WTC11 (cell line): ENCODE measurements around the gene PA2G4. TPM values are rescaled to one million over a fixed set of nuclear protein-coding genes. Genes with fewer than 3 reads are reported as not detected.

Source experiments
- ATAC-seq: fragments of 200-7000 bp; cut with Tn5 transposase; 2 replicates; pipeline ENCODE4 v1.10.0; 2021; ENCODE audit warnings: mild to moderate bottlenecking, moderate library complexity
- CTCF ChIA-PET: fragments of 300-600 bp; sonication (Branson Sonifier 250); formaldehyde crosslinking; loops from one replicate; lab custom pipeline; 2021; ENCODE audit warnings: antibody characterized with exemption; lab: Charles Lee
- POLR2A ChIA-PET: fragments of 350-600 bp; sonication (Branson Sonifier 250); formaldehyde crosslinking; loops from one replicate; lab custom pipeline; 2021; ENCODE audit warnings: antibody characterized with exemption; lab: Charles Lee
- DNase-seq: peaks from one replicate; pipeline ENCODE4 v3.0.0; 2021; ENCODE audit warnings: low spot score
- H3K27ac Mint-ChIP-seq: 2 replicates; pipeline ENCODE4 v1.8.0; 2021; ENCODE audit warnings: mixed read lengths
- H3K27me3 Mint-ChIP-seq: 2 replicates; pipeline ENCODE4 v1.8.0; 2021; ENCODE audit warnings: low read depth, mild to moderate bottlenecking, moderate library complexity, mixed read lengths
- H3K36me3 Mint-ChIP-seq: 2 replicates; pipeline ENCODE4 v1.8.0; 2021; ENCODE audit warnings: mixed read lengths
- H3K4me1 Mint-ChIP-seq: 2 replicates; pipeline ENCODE4 v1.8.0; 2022; ENCODE audit warnings: mixed read lengths
- H3K4me3 Mint-ChIP-seq: 2 replicates; pipeline ENCODE4 v1.8.0; 2021; ENCODE audit warnings: mild to moderate bottlenecking, moderate library complexity, mixed read lengths
- H3K9me3 Mint-ChIP-seq: 2 replicates; pipeline ENCODE4 v1.8.0; 2021; ENCODE audit warnings: mixed read lengths
- CREM ChIP-seq: sonication (generic); formaldehyde crosslinking; IDR thresholded peaks from 2 replicates; pipeline ENCODE4 v1.8.1; 2022; ENCODE audit warnings: mild to moderate bottlenecking, missing genetic modification reagents, moderate library complexity
- FOXK1 ChIP-seq: sonication (generic); formaldehyde crosslinking; IDR thresholded peaks from 2 replicates; pipeline ENCODE4 v1.8.0; 2022; ENCODE audit warnings: mild to moderate bottlenecking, moderate library complexity, missing genetic modification reagents
- FOXP4 ChIP-seq: sonication (generic); formaldehyde crosslinking; IDR thresholded peaks from 2 replicates; pipeline ENCODE4 v1.8.0; 2022; ENCODE audit warnings: mild to moderate bottlenecking, missing genetic modification reagents
- GABPB1 ChIP-seq: sonication (generic); formaldehyde crosslinking; IDR thresholded peaks from 2 replicates; pipeline ENCODE4 v1.8.1; 2023; ENCODE audit warnings: mild to moderate bottlenecking, missing genetic modification reagents
- MYBL2 ChIP-seq: sonication (generic); formaldehyde crosslinking; IDR thresholded peaks from 2 replicates; pipeline ENCODE4 v1.8.1; 2023; ENCODE audit warnings: mild to moderate bottlenecking, moderate library complexity, missing genetic modification reagents
- NFATC4 ChIP-seq: fragments of 250-450 bp; sonication (Bioruptor Pico); IDR thresholded peaks from 2 replicates; pipeline ENCODE4 v1.9.0; 2021; ENCODE audit warnings: mild to moderate bottlenecking
- OVOL2 ChIP-seq: fragments of 250-450 bp; sonication (Bioruptor Pico); IDR thresholded peaks from 2 replicates; pipeline ENCODE4 v1.9.0; 2021; ENCODE audit warnings: mild to moderate bottlenecking, borderline replicate concordance
- SMAD3 ChIP-seq: sonication (generic); formaldehyde crosslinking; IDR thresholded peaks from 2 replicates; pipeline ENCODE4 v1.8.0; 2022; ENCODE audit warnings: missing genetic modification reagents, mild to moderate bottlenecking, borderline replicate concordance
- SP1 ChIP-seq: sonication (generic); formaldehyde crosslinking; conservative IDR thresholded peaks from 2 replicates; pipeline ENCODE4 v1.8.1; 2022; ENCODE audit warnings: missing genetic modification reagents
- TEAD4 ChIP-seq: sonication (generic); formaldehyde crosslinking; IDR thresholded peaks from 2 replicates; pipeline ENCODE4 v1.8.0; 2022; ENCODE audit warnings: mild to moderate bottlenecking, missing genetic modification reagents
- TP53 ChIP-seq: sonication (generic); formaldehyde crosslinking; IDR thresholded peaks from 2 replicates; pipeline ENCODE4 v1.8.1; 2023; ENCODE audit warnings: mild to moderate bottlenecking, missing genetic modification reagents
- ZNF121 ChIP-seq: sonication (generic); formaldehyde crosslinking; IDR thresholded peaks from 2 replicates; pipeline ENCODE4 v1.8.0; 2023; ENCODE audit warnings: missing genetic modification reagents
- total RNA-seq: library from RNA; stranded (reverse); gene quantifications from 3 replicates; pipeline ENCODE4 v1.2.3, GENCODE V29; 2021
- TF ChIP-seq, protein P1 (sequence below): fragments of 200-600 bp; IDR thresholded peaks from 2 replicates; pipeline ENCODE4 v1.8.0; 2022; ENCODE audit warnings: antibody characterized with exemption
- TF ChIP-seq, protein P2 (sequence below): sonication (generic); formaldehyde crosslinking; IDR thresholded peaks from 2 replicates; pipeline ENCODE4 v1.8.1; 2023; ENCODE audit warnings: mild to moderate bottlenecking, moderate library complexity, missing genetic modification reagents
- TF ChIP-seq, protein P3 (sequence below): sonication (generic); formaldehyde crosslinking; IDR thresholded peaks from 2 replicates; pipeline ENCODE4 v1.8.0; 2022; ENCODE audit warnings: mild to moderate bottlenecking, missing genetic modification reagents

PA2G4 gene
- total RNA-seq, 1 experiment from 2014 or later: 249 TPM

DNA sequence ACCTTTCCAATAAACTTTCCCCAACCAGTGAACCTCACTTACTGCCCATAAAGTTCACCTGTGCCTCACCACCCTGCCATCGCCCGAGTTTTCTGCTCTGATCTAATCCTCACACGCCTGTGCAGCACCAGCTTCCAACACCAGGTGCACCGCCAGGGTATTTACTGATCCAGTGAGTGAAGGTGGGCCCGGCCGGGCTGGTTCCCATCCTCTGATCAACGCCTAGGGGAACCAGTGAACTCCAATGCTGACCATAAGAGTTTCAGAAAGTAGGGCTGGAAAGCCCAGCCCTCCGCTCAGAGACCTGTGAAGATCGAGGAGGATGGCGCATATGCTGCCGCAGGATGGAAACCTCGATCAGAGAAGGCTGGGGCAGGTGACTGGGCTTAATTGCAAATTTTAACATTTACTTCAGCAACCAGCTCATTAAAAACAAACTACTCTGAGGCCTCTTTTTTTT is 47.3 kb downstream of the PA2G4 start:
- TF ChIP-seq ZNF121 (CRISPR knock-in tag) (no peak), NFATC4 (no peak), TEAD4 (CRISPR knock-in tag) (no peak)
- TF ChIP-seq, protein P1, sequence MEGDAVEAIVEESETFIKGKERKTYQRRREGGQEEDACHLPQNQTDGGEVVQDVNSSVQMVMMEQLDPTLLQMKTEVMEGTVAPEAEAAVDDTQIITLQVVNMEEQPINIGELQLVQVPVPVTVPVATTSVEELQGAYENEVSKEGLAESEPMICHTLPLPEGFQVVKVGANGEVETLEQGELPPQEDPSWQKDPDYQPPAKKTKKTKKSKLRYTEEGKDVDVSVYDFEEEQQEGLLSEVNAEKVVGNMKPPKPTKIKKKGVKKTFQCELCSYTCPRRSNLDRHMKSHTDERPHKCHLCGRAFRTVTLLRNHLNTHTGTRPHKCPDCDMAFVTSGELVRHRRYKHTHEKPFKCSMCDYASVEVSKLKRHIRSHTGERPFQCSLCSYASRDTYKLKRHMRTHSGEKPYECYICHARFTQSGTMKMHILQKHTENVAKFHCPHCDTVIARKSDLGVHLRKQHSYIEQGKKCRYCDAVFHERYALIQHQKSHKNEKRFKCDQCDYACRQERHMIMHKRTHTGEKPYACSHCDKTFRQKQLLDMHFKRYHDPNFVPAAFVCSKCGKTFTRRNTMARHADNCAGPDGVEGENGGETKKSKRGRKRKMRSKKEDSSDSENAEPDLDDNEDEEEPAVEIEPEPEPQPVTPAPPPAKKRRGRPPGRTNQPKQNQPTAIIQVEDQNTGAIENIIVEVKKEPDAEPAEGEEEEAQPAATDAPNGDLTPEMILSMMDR: peak; percentile 22; the same call in 1 of the 2 replicates
- TF ChIP-seq, all 79 proteins: peak for 1
- peaks cover 13% of the 10 kb centered on the region for H3K4me1 Mint-ChIP-seq
- H3K36me3 Mint-ChIP-seq: peaks cover 17% of the 10 kb centered on the region
- no peaks in the 10 kb centered on the region for H3K9me3 Mint-ChIP-seq
- no peaks in the 10 kb centered on the region for H3K27me3 Mint-ChIP-seq
- H3K4me3 Mint-ChIP-seq: peak overlapping the region; percentile 93
- DNase-seq (peak; percentile 72), ATAC-seq (peak; percentile 81)
- ChIA-PET POLR2A (interaction anchor here (0.6 to 1.9 kb wide), 6 partner anchors 10 to 70 kb away, joined by 5 to 15 read pairs (median 6); partner anchors contain the start of genes ESYT1, PA2G4, RNF41 and ZC3H10), CTCF (interaction anchor here (0.6 to 3.0 kb wide), 13 partner anchors 9 to 1191 kb away, joined by 3 to 25 read pairs (median 6); partner anchors contain the start of genes ANKRD52, ESYT1, RNF41 and SMARCC2)
- peak overlapping the region; percentile 88 for H3K27ac Mint-ChIP-seq

DNA sequence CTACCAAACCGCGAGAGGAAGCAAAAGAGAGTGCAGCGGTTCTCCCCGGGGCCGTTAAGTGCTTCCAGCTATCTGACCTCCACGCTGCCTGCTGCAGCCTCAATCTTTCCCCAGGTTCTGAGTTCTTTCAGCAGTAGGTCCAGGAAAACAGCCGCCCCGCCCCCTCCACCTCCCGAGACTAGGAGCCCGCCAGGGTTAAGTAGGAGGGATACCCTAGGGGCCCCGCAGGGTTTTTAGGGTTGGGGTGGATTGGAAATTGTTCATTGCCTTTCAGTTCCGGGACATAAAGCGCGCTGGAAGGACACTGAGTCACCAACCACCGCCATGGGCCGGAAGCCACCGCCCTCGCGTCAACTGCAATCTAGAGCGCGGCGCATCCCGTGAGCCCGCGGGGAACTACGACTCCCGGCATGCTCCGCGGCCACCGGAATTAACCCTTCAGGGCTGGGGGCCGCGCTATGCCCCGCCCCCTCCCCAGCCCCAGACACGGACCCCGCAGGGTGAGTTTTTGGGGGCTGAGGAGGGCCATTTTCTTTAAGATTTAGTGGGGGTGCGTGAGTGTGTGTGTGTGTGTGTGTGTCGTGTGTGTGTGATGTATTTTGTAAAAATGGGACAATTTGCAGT is 47.9 kb downstream of the PA2G4 start, which contains the start of gene MYL6B:
MYL6B (plus strand) TSS at position 456 of the 624 bp plus-strand sequence. CDS start 1,332 bp downstream, outside the sequence.
- ATAC-seq: peak; percentile 79
- H3K4me1 Mint-ChIP-seq: peaks cover 16% of the 10 kb centered on the region
- no peaks in the 10 kb centered on the region for H3K27me3 Mint-ChIP-seq
- peak within 1 kb of the TSS; percentile 88 for H3K27ac Mint-ChIP-seq
- CTCF ChIA-PET: interaction anchor here (1.0 to 3.0 kb wide), 12 partner anchors 10 to 1190 kb away, joined by 3 to 25 read pairs (median 6); partner anchors contain the start of genes ANKRD52, ESYT1, RNF41 and SMARCC2
- H3K9me3 Mint-ChIP-seq: no peaks in the 10 kb centered on the region
- H3K36me3 Mint-ChIP-seq: peaks cover 17% of the 10 kb centered on the region
- TF ChIP-seq, protein P2, sequence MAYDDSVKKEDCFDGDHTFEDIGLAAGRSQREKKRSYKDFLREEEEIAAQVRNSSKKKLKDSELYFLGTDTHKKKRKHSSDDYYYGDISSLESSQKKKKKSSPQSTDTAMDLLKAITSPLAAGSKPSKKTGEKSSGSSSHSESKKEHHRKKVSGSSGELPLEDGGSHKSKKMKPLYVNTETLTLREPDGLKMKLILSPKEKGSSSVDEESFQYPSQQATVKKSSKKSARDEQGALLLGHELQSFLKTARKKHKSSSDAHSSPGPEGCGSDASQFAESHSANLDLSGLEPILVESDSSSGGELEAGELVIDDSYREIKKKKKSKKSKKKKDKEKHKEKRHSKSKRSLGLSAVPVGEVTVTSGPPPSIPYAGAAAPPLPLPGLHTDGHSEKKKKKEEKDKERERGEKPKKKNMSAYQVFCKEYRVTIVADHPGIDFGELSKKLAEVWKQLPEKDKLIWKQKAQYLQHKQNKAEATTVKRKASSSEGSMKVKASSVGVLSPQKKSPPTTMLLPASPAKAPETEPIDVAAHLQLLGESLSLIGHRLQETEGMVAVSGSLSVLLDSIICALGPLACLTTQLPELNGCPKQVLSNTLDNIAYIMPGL (CRISPR knock-in tag): 0 out of 2 replicates have a peak, but pooled peaks have one; percentile 29
- TF ChIP-seq FOXP4: 0 out of 2 replicates have a peak, but pooled peaks have one; percentile 21
- peak; percentile 70 for TF ChIP-seq FOXK1
- no peak for TF ChIP-seq TP53 (CRISPR knock-in tag)
- TF ChIP-seq OVOL2: no peak
- peak; percentile 65 for TF ChIP-seq MYBL2 (CRISPR knock-in tag)
- TF ChIP-seq CREM (CRISPR knock-in tag): peak; percentile 77; the same call in 1 of the 2 replicates
- TF ChIP-seq SP1 (CRISPR knock-in tag): peak; percentile 89
- TF ChIP-seq GABPB1 (CRISPR knock-in tag): peak; percentile 57; the same call in 1 of the 2 replicates
- H3K4me3 Mint-ChIP-seq: peak within 1 kb of the TSS; percentile 93
- DNase-seq: peak; percentile 91
- POLR2A ChIA-PET: interaction anchor here (1.0 to 1.9 kb wide), 5 partner anchors 10 to 70 kb away, joined by 5 to 15 read pairs (median 7); partner anchors contain the start of genes ESYT1, RNF41 and ZC3H10

DNA sequence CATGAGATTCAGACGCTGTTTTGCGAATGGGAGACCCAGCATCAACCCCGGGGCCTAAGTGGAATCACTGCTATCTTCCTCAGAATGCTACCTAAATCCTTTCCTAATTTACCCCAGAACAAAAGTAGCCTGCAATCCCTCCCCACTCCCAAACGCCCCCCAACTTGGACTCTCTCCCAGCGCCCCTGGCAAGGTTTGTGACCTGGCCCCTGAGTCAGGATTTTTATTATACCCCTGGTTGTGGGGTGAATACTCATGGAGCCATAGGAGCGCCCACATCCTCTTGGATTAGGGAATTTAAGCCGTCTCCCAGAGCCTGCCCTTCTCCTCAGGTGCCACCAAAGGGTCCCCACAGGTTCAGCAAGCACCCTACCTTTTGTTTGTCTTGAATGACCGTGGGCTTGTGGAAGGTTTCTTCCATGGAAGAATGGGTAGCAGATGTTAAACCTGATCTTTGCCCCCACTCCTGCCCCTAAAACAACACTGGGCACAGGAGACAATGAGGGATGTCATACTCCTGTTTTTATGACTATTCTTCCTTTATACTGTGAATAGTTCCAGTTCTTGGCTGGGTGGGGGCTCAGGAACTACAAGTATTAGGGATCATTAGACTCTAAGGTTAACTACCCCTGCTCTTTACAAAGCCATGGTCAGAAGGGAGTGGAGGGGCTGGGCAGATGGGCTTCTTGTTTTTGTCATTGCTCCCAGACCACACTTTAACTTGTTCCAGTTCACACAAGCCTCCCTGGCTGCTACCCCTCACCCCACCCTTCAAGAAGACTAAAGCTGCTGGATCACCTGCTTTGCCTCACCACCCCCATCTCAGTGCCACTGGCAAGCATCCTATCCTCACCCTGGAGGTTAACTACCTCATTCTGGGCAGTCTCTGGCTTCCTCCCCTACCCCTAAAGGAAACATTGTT is 48.7 kb downstream of the PA2G4 start:
- peaks cover 17% of the 10 kb centered on the region for H3K36me3 Mint-ChIP-seq
- no peaks in the 10 kb centered on the region for H3K27me3 Mint-ChIP-seq
- ChIA-PET CTCF (no interaction called here), POLR2A (interaction anchor here (0.5 kb wide), 1 partner anchor 68 kb away, joined by 3 read pairs; no protein-coding TSS in a partner anchor)
- ATAC-seq: no peak
- peak overlapping the region; percentile 93 for H3K4me3 Mint-ChIP-seq
- DNase-seq: no peak
- TF ChIP-seq, protein P1: no peak
- TF ChIP-seq SMAD3 (CRISPR knock-in tag): no peak
- TF ChIP-seq, protein P3, sequence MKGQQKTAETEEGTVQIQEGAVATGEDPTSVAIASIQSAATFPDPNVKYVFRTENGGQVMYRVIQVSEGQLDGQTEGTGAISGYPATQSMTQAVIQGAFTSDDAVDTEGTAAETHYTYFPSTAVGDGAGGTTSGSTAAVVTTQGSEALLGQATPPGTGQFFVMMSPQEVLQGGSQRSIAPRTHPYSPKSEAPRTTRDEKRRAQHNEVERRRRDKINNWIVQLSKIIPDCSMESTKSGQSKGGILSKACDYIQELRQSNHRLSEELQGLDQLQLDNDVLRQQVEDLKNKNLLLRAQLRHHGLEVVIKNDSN (CRISPR knock-in tag): no peak
- H3K9me3 Mint-ChIP-seq: no peaks in the 10 kb centered on the region
- H3K27ac Mint-ChIP-seq: no peak overlapping the region
- H3K4me1 Mint-ChIP-seq: peaks cover 20% of the 10 kb centered on the region
